Stimulated activated effector memory CD8-positive, alpha-beta T cell treated with anti-CD3 and anti-CD28 coated beads, Interleukin-12 subunit alpha, Interleukin-12 subunit beta, amount 100 ng/mL, for 72 hours (primary cell): ENCODE data around the gene EIF4G3.
"Not testable (repeated sequence)": the region's sequence is repeated elsewhere in the genome, so short reads cannot be mapped to it uniquely, and the experiment has no call there.

ENCODE experiments used
- ATAC-seq: fragments of 150-1000 bp; cut with Tn5 transposase; 2 replicates; pipeline ENCODE4 v1.10.0; 2021
- DNase-seq, 2 donors: peaks; one replicate each; pipeline ENCODE4 v3.0.0; 2021 to 2022; ENCODE audit warnings: low spot score in 2 of 2
- H3K27ac Mint-ChIP-seq: one replicate; pipeline ENCODE4 v1.8.0; 2022; ENCODE audit warnings: mild to moderate bottlenecking, mixed read lengths
- H3K36me3 Mint-ChIP-seq: one replicate; pipeline ENCODE4 v1.8.0; 2022; ENCODE audit warnings: mild to moderate bottlenecking, mixed read lengths
- H3K4me1 Mint-ChIP-seq: one replicate; pipeline ENCODE4 v1.8.0; 2022; ENCODE audit warnings: mixed read lengths
- H3K4me3 Mint-ChIP-seq: one replicate; pipeline ENCODE4 v1.8.0; 2022; ENCODE audit warnings: mild to moderate bottlenecking, mixed read lengths
- H3K9me3 Mint-ChIP-seq: one replicate; pipeline ENCODE4 v1.8.0; 2022; ENCODE audit warnings: mixed read lengths

The EIF4G3 gene

DNA sequence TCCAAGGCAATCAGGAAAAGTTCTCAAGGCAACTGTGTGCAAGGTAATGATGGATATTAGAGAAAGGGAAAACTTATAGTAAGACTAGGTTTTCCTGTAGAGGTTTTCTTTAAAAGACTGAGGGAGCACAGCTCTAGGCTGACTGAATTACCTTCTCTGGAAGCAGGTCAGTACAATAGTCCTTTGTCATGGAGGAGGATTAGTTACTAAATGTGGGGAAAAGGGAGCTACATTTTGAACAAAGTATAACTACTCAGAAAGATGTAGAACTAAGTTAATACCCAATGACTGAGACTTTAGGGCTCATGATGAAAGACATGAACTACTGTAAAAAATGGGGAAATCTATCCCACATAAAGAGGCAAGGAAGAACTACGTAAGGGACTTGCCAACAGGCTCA, 241.0 kb downstream of the EIF4G3 start:
- no peak overlapping the region for H3K27ac Mint-ChIP-seq
- no peak overlapping the region for H3K4me3 Mint-ChIP-seq
- H3K4me1 Mint-ChIP-seq = peaks cover 33% of the 10 kb centered on the region
- no peaks in the 10 kb centered on the region for H3K9me3 Mint-ChIP-seq
- ATAC-seq (no peak), DNase-seq (no peak)
- peaks cover 20% of the 10 kb centered on the region for H3K36me3 Mint-ChIP-seq

DNA sequence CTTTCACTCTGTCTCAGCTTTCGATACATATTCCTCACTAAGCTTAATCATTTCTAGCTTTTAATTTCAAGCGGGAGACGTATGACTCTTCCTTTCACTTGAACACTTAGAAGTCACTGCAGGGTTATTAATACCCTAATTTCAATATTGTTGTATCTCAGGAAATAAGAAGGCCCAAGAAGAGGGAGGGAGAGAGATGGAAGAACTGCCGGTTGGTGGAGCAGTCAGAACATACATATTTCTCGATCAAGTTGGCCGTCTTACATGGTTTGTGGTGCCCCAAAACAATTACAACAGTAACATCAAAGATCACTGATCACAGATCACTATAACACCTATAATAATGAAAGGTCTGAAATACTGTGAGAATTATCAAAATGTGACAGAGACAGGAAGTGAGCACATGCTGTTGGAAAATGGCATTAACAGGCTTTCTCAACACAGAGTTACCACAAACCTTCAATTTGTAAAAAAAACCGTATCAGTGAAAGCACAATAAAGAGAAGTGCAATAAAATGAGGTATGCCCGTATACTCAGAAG, 244.2 kb downstream of the EIF4G3 start:
- DNase-seq = peak in 1 of 2 donors; percentile 63
- peak; percentile 94 for ATAC-seq
- Mint-ChIP-seq H3K9me3 (no peaks in the 10 kb centered on the region), H3K36me3 (no peaks in the 10 kb centered on the region), H3K27ac (peak overlapping the region; percentile 18), H3K4me3 (peak overlapping the region; percentile 33), H3K4me1 (peaks cover 34% of the 10 kb centered on the region)

DNA sequence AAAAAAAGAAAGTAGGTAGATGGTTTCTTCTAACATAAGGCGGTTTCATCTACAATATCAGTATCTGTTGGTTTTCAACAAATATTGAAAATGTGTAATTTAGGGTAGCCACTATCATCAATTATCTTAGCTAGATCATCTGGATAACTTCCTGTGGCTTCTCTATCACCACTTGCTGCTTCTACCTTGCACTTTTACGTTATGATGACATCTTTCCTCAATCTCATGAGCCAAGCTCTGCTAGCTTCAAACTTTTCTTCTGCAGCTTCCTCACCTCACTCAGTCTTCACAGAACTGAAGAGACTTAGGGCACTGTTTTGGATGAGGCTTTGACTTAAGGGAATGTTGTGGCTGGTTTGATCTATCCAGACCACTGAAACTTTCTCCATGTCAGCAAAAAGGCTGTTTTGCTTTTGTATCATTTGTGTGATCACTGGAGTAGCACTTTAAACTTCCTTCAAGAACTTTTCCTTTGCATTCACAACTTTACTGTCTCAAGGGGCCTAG, 244.7 kb downstream of the EIF4G3 start:
- ATAC-seq (peak; percentile 70), DNase-seq (peak in 1 of 2 donors; percentile 63)
- peak overlapping the region; percentile 33 for H3K4me3 Mint-ChIP-seq
- peaks cover 34% of the 10 kb centered on the region for H3K4me1 Mint-ChIP-seq
- H3K27ac Mint-ChIP-seq = peak overlapping the region; percentile 18
- no peaks in the 10 kb centered on the region for H3K9me3 Mint-ChIP-seq
- H3K36me3 Mint-ChIP-seq = no peaks in the 10 kb centered on the region

DNA sequence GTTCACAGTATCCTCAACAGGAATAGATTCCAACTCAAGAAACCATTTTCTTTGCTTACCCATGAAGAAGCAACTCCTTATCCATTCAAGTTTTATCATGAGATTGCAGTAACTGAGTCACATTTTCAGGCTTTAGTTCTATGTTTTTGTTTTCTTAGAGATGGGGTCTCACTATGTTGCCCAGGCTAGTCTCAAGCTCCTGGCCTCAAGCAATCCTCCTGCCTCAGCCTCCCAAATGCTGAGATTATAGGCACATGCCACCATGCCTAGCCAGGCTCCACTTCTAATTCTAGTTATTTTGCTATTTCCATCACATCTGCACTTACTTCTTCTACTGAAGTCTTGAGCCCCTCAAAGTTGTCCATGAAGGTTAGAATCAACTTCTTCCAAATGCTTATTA, 246.3 kb downstream of the EIF4G3 start:
- ATAC-seq (no peak), DNase-seq (no peak)
- no peaks in the 10 kb centered on the region for H3K9me3 Mint-ChIP-seq
- no peak overlapping the region for H3K4me3 Mint-ChIP-seq
- peaks cover 34% of the 10 kb centered on the region for H3K4me1 Mint-ChIP-seq
- H3K36me3 Mint-ChIP-seq = no peaks in the 10 kb centered on the region
- H3K27ac Mint-ChIP-seq = no peak overlapping the region

DNA sequence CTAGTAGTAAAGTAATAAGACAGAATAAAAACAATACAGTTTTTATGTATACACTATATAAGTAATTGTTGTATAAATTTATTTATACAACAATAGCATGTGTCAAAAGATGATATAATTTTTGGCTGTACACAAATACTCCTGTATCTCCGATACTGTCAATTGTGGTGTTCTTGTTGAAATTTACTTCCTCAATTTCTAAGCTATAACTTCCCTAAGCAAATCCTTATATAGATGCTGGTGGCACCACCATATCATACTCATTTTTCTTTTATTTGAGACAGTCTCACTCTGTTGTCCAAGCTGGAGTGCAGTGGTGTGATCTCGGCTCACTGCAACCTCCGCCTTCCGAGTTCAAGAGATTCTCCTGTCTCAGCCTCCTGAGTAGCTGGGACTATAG, 248.6 kb downstream of the EIF4G3 start:
- ATAC-seq = no peak
- Mint-ChIP-seq H3K9me3 (no peaks in the 10 kb centered on the region), H3K4me3 (no peak overlapping the region), H3K4me1 (peaks cover 25% of the 10 kb centered on the region), H3K36me3 (no peaks in the 10 kb centered on the region), H3K27ac (no peak overlapping the region)
- no peak for DNase-seq

DNA sequence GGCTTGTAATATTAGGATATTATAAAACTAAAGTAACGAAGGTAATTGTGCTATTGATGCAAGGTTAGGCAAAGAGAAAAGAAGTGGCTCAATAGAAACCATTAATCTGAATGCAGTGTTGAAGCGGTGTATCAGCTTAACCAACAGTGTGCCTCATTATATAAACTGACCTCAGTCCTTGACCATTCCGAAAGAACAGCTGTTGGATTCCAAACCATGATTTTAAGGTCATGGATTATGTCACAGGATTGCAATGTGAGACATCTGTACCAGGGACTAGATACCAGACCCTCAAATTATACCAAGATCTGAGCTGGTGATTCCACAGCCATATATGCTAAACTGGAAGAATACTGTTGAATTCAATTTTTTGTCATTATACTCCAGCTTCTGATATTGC, 255.4 kb downstream of the EIF4G3 start:
- DNase-seq (no peak), ATAC-seq (no peak)
- H3K9me3 Mint-ChIP-seq = no peaks in the 10 kb centered on the region
- H3K36me3 Mint-ChIP-seq = no peaks in the 10 kb centered on the region
- H3K4me3 Mint-ChIP-seq = no peak overlapping the region
- H3K27ac Mint-ChIP-seq = no peak overlapping the region
- H3K4me1 Mint-ChIP-seq = no peaks in the 10 kb centered on the region

DNA sequence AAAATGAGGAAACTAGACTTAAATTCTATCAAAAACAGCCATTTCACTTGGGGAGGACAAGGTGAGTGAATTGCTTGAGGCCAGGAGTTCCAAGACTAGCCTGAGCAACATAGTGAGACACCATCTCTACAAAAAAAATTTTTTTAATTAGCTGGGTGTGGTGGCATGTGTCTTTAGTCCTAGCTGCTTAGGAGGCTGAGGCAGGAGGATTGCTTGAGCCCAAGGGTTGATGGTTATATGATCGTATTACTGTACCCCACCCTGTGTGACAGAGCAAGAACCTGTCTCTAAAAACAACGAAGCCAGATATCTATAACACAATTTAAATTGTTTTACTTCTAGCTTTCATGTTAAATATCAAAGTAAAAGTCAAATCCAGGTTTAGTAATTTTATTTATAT, 263.5 kb downstream of the EIF4G3 start:
- Mint-ChIP-seq H3K4me3 (no peak overlapping the region), H3K27ac (no peak overlapping the region), H3K36me3 (peaks cover 10% of the 10 kb centered on the region), H3K4me1 (no peaks in the 10 kb centered on the region), H3K9me3 (no peaks in the 10 kb centered on the region)
- no peak for DNase-seq
- ATAC-seq = no peak

GRCh38 chr1:20907526-20907925, 269.2 kb downstream of the EIF4G3 start:
- not testable (repeated sequence) for ATAC-seq, H3K4me1 Mint-ChIP-seq

GRCh38 chr1:20903437-20903836, 273.3 kb downstream of the EIF4G3 start:
- peaks cover 18% of the 10 kb centered on the region for H3K36me3 Mint-ChIP-seq

More at GRCh38 chr1:20907526-20907925, 269.2 kb downstream of the EIF4G3 start:
- DNase-seq, H3K36me3 Mint-ChIP-seq, H3K4me3 Mint-ChIP-seq, H3K27ac Mint-ChIP-seq, H3K9me3 Mint-ChIP-seq: not testable (repeated sequence)

DNA sequence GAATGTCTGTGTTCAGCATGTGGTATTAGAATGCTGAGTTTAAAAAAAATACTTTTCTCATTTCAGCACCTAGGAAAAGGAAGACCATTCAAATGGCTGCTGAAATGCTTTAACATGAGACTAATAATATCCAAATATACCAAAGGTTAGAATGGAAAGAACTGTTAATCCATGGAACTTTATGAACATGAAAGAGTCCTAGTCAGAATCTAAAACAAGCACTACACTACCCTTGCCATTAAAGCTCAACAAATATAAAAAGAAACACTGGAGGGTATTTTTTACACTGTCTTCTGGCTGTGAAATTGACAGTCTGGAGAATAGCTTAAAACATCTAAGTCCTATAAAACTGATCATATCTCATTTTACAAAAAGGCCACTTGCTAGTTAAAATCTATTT, 276.6 kb downstream of the EIF4G3 start:
- no peak for DNase-seq
- no peak for ATAC-seq
- Mint-ChIP-seq H3K4me3 (no peak overlapping the region), H3K36me3 (peaks cover 20% of the 10 kb centered on the region), H3K27ac (no peak overlapping the region), H3K4me1 (no peaks in the 10 kb centered on the region), H3K9me3 (no peaks in the 10 kb centered on the region)

More at GRCh38 chr1:20903437-20903836, 273.3 kb downstream of the EIF4G3 start:
- DNase-seq (no peak), ATAC-seq (peak; percentile 40)
- H3K4me3 Mint-ChIP-seq = no peak overlapping the region
- no peaks in the 10 kb centered on the region for H3K4me1 Mint-ChIP-seq
- peak overlapping the region; percentile 61 for H3K27ac Mint-ChIP-seq
- H3K9me3 Mint-ChIP-seq = no peaks in the 10 kb centered on the region

DNA sequence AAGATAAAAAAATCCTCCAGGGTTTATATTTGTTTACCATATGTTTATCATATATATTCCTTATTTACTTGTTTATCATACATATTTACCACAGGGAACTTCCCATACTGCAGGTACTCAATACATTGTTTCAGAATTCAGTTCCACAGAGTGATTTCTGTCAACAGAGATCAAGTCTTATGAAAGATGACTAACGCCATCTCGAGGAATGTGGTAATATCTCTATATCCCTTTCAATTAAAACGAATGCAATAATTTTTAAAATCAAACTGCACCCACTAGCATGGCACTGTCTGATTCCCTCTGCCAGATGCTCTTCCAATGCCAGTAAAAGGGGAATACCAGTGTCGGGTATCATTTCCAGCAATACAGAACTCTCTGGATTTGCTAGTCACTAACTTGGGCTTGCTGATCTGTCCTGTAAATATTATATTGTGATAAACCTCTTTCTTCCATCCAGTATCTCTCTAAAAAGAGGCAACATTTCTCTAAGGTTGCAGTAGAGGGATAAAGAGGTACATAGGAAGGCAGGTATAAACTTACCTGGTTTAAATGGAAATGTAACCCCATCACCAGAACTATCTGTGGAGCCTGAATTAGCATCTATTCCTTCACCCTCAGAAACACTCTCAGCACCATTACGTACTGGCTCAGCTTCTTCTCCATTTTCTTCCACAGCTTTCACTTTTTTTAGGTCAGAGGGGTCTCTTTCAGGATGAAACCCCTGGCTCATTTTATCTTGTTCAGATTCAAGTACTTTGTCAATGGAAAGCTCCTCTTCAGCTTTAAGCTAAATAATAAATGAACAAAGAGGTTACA, 277.3 kb downstream of the EIF4G3 start:
- H3K4me3 Mint-ChIP-seq = no peak overlapping the region

GRCh38 chr1:20896826-20897225, 279.9 kb downstream of the EIF4G3 start:
- no peaks in the 10 kb centered on the region for H3K9me3 Mint-ChIP-seq
- peaks cover 46% of the 10 kb centered on the region for H3K36me3 Mint-ChIP-seq
- H3K27ac Mint-ChIP-seq = no peak overlapping the region
- no peak for ATAC-seq
- no peaks in the 10 kb centered on the region for H3K4me1 Mint-ChIP-seq
- no peak overlapping the region for H3K4me3 Mint-ChIP-seq
- no peak for DNase-seq

More for the DNA sequence above, 277.3 kb downstream of the EIF4G3 start:
- no peak for DNase-seq
- Mint-ChIP-seq H3K36me3 (peaks cover 25% of the 10 kb centered on the region), H3K9me3 (no peaks in the 10 kb centered on the region), H3K27ac (no peak overlapping the region), H3K4me1 (no peaks in the 10 kb centered on the region)
- no peak for ATAC-seq

DNA sequence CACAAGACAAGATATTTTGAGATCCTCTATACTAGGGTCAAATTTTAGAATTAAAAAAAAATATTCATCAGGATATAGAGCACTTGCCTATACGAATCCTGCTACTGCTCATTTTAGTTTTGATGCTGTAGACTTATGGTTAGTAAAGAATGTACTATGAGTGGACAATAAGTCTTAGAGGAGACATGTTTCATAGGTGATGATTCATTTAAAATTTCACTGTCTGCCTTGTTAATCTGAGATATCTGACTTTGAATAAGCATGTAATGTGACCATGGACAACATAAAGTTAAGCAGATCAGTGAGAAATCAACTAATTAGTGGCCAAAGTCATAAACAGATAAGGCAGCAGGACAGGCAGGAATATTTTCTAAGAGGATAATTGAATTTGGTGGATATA, 282.8 kb downstream of the EIF4G3 start:
- H3K4me1 Mint-ChIP-seq = no peaks in the 10 kb centered on the region
- H3K27ac Mint-ChIP-seq = no peak overlapping the region
- H3K36me3 Mint-ChIP-seq = peaks cover 45% of the 10 kb centered on the region
- DNase-seq (no peak), ATAC-seq (no peak)
- H3K4me3 Mint-ChIP-seq = no peak overlapping the region
- no peaks in the 10 kb centered on the region for H3K9me3 Mint-ChIP-seq

GRCh38 chr1:20891091-20891490, 285.6 kb downstream of the EIF4G3 start:
- no peak for ATAC-seq
- DNase-seq = no peak
- H3K4me3 Mint-ChIP-seq = no peak overlapping the region
- peaks cover 43% of the 10 kb centered on the region for H3K36me3 Mint-ChIP-seq
- no peaks in the 10 kb centered on the region for H3K9me3 Mint-ChIP-seq
- no peaks in the 10 kb centered on the region for H3K4me1 Mint-ChIP-seq
- no peak overlapping the region for H3K27ac Mint-ChIP-seq

DNA sequence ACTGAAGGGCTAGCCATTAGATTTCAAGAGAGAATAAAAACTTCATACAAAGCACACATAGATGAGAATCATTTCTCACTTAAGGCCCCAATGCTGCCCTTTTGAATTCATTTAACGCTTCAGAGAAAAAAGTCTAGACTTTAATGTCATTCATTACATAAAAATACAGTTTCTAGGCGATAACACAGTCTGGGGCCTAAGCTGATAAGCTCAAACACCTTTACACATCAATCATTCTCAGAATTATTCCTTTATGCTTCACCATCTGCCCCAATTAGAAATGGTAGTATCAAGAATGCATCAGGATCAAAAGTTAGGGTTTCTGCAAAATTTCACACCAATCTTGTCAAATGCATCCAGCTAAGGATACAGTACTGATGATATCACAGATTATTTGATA, 289.5 kb downstream of the EIF4G3 start:
- Mint-ChIP-seq H3K27ac (no peak overlapping the region), H3K4me3 (no peak overlapping the region), H3K36me3 (peaks cover 30% of the 10 kb centered on the region), H3K9me3 (no peaks in the 10 kb centered on the region), H3K4me1 (no peaks in the 10 kb centered on the region)
- ATAC-seq (no peak), DNase-seq (no peak)

GRCh38 chr1:20885121-20885520, 291.6 kb downstream of the EIF4G3 start:
- ATAC-seq (no peak), DNase-seq (no peak)
- Mint-ChIP-seq H3K4me3 (no peak overlapping the region), H3K9me3 (no peaks in the 10 kb centered on the region), H3K36me3 (peaks cover 31% of the 10 kb centered on the region), H3K27ac (no peak overlapping the region), H3K4me1 (no peaks in the 10 kb centered on the region)
